PFSK-1 (cell line): ENCODE measurements around the gene CAMSAP2.

Source experiments
- FOXP2 ChIP-seq: optimal IDR thresholded peaks from 2 replicates; pipeline ENCODE3; 2011; ENCODE audit warnings: borderline replicate concordance, control low read depth, inconsistent platforms; ENCODE audit not compliant: insufficient read depth; ENCODE audit errors: extremely low read length, extremely low read depth
- POLR2AphosphoS5 ChIP-seq: IDR thresholded peaks from 2 replicates; pipeline ENCODE4 v1.6.1; 2012; ENCODE audit warnings: low read depth, mild to moderate bottlenecking, control low read depth, low read length, moderate library complexity
- SIN3A ChIP-seq: IDR thresholded peaks from 2 replicates; pipeline ENCODE4 v1.6.1; 2012; ENCODE audit warnings: mild to moderate bottlenecking, low read length, moderate library complexity, borderline replicate concordance; ENCODE audit not compliant: insufficient read depth
- TAF1 ChIP-seq: IDR thresholded peaks from 2 replicates; pipeline ENCODE4 v1.6.1; 2012; ENCODE audit warnings: low read length, control low read depth, borderline replicate concordance; ENCODE audit not compliant: insufficient read depth
- TF ChIP-seq, protein P1 (sequence below), 2 experiments: IDR thresholded peaks; 2 replicates each; pipeline versions ENCODE4 v1.6.1 to v1.8.0; 2011 to 2012; ENCODE audit warnings: low read depth in 2 of 2, low read length in 2 of 2, control low read depth in 1 of 2, inconsistent platforms in 1 of 2, mild to moderate bottlenecking in 1 of 2, moderate library complexity in 1 of 2; ENCODE audit not compliant: insufficient read depth in 1 of 2

Gene CAMSAP2

DNA sequence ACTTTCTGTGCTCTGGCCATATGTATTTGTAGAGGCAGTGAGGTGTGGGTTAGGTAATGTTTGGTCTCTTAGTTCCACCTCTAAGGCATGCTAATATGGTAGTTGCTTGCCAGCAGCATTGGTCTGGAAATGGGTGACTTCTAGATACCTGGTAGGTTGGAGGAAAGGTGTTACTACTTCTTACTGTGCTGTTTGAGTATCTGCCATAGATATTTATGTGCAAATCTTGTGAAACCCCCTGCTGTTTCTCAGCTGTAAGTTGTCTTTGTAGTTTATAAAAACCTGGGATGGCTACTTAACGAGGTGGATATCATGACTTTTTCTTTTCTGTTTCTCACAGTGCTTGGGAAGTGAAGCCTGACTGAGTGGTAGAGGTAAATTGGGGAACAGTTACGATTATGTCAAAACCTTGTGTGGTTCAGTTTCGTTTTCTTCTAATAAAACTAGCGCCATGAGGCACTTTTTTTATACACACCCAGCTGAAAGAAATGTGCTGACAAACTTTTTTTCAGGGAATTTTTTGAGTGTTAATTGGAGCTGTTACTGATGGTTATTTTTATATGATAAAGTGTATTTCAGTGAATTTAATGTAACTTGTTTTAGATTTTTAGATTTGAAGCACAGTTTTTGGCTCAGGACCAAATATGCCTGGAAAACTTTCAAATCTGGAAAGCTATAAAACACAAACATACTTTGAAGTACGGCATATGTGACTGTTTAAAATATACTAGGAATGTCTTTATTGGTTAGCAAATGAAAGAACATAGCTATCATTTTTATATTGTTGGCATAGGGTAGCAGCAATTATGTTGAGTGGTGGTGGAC is 42.1 kb downstream of the CAMSAP2 start:
- TF ChIP-seq SIN3A (no peak), TAF1 (no peak), FOXP2 (no peak), POLR2AphosphoS5 (no peak)
- TF ChIP-seq, protein P1, sequence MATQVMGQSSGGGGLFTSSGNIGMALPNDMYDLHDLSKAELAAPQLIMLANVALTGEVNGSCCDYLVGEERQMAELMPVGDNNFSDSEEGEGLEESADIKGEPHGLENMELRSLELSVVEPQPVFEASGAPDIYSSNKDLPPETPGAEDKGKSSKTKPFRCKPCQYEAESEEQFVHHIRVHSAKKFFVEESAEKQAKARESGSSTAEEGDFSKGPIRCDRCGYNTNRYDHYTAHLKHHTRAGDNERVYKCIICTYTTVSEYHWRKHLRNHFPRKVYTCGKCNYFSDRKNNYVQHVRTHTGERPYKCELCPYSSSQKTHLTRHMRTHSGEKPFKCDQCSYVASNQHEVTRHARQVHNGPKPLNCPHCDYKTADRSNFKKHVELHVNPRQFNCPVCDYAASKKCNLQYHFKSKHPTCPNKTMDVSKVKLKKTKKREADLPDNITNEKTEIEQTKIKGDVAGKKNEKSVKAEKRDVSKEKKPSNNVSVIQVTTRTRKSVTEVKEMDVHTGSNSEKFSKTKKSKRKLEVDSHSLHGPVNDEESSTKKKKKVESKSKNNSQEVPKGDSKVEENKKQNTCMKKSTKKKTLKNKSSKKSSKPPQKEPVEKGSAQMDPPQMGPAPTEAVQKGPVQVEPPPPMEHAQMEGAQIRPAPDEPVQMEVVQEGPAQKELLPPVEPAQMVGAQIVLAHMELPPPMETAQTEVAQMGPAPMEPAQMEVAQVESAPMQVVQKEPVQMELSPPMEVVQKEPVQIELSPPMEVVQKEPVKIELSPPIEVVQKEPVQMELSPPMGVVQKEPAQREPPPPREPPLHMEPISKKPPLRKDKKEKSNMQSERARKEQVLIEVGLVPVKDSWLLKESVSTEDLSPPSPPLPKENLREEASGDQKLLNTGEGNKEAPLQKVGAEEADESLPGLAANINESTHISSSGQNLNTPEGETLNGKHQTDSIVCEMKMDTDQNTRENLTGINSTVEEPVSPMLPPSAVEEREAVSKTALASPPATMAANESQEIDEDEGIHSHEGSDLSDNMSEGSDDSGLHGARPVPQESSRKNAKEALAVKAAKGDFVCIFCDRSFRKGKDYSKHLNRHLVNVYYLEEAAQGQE (IDR thresholded peaks at IDR 0.05; ENCODE audit: insufficient read depth in 1 of 2, low read depth in 2 of 2, low read length in 2 of 2), result no peak

DNA sequence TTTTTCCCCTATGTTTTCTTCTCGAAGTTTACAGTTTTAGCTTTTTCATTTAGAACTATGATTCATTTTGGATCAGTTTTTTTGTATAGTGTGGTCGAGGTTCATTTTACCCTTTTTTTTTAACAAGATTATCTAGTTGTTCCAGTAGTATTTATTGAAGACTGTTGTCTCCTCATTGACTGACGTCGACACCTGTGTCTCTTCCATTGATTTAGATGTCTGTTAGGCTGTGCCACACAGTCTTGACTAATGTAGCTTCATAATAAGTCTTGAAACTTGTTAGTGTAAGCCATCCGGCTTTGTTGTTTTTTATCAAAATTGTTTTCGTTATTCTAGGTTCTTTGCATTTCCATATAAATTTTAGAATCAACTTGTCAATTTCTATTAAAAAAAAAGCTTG is 45.2 kb downstream of the CAMSAP2 start:
- TF ChIP-seq FOXP2, result no peak
- TF ChIP-seq, protein P1 (IDR thresholded peaks at IDR 0.05; ENCODE audit: insufficient read depth in 1 of 2, low read depth in 2 of 2, low read length in 2 of 2), result no peak
- TF ChIP-seq POLR2AphosphoS5, result no peak
- TF ChIP-seq TAF1, result no peak
- no peak for TF ChIP-seq SIN3A

DNA sequence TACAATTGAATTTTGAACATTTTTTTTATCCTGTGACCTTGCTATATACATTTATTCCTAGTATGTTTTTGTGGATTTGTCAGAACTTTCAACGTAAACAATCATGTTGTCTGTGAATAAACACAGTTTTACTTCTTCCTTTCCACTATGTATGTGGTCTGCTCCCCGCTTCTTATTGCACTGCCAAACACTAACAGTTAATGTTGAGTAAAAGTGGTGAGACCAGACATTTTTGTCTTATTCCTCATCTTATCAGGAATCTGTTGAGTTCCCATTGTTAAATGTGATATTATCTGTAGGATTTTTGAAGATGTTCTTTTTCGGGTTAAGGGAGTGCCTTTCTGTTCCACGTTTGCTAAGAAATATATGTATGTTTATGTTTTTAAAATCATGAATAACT is 45.9 kb downstream of the CAMSAP2 start:
- TF ChIP-seq, protein P1 (IDR thresholded peaks at IDR 0.05; ENCODE audit: insufficient read depth in 1 of 2, low read depth in 2 of 2, low read length in 2 of 2), result no peak
- TF ChIP-seq TAF1 (no peak), POLR2AphosphoS5 (no peak), FOXP2 (no peak), SIN3A (no peak)

DNA sequence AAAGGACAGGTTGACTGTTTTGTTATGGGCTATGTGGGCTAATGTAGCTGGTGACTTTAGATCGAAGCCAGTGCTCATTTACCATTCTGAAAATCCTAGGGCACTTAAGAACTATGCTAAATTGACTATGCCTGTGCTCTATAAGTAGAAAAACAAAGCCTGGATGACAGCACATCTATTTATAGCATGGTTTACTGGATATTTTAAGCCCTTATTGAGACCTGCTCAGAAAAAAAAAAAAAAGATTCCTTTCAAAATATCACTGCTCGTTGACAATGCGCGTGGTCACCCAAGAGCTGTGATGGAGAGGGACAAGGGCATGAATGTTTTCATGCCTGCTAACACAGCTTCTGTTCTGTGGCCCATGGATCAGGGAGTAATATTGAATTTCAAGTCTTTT is 48.1 kb downstream of the CAMSAP2 start:
- TF ChIP-seq, protein P1 (IDR thresholded peaks at IDR 0.05; ENCODE audit: insufficient read depth in 1 of 2, low read depth in 2 of 2, low read length in 2 of 2), result no peak
- TF ChIP-seq FOXP2, result no peak
- no peak for TF ChIP-seq POLR2AphosphoS5
- no peak for TF ChIP-seq SIN3A
- no peak for TF ChIP-seq TAF1
